Fibroblast of skin of right quadriceps (primary cell): ENCODE data around the gene CXCL8.
"Not testable (repeated sequence)": the region's sequence is repeated elsewhere in the genome, so short reads cannot be mapped to it uniquely, and the experiment has no call there.

Source experiments
- DNase-seq: peaks from one replicate; pipeline ENCODE4 v3.0.0-alpha.2; 2013

CXCL8 gene

GRCh38 chr4:73740353-73740778 lies at the start of gene CXCL8:
Gene CXCL8 (plus strand): TSS chr4:73740569. CDS start chr4:73740659, 90 bp downstream.
- DNase-seq: peak; percentile 82

- not testable (repeated sequence) for DNase-seq
Observed at GRCh38 chr4:73691201-73691600, 49.2 kb upstream of the CXCL8 start.

GRCh38 chr4:73691759-73692158 lies 48.6 kb upstream of the CXCL8 start:
- DNase-seq: no peak

GRCh38 chr4:73692254-73692653 lies 48.1 kb upstream of the CXCL8 start:
- DNase-seq: no peak

GRCh38 chr4:73692701-73693100 lies 47.7 kb upstream of the CXCL8 start:
- no peak for DNase-seq

- peak; percentile 59 for DNase-seq
Observed at GRCh38 chr4:73693811-73694210, 46.6 kb upstream of the CXCL8 start.

GRCh38 chr4:73698217-73698616 lies 42.2 kb upstream of the CXCL8 start:
- no peak for DNase-seq

GRCh38 chr4:73701116-73701515 lies 39.3 kb upstream of the CXCL8 start:
- DNase-seq: no peak

- no peak for DNase-seq
Observed at GRCh38 chr4:73702796-73703287, 37.5 kb upstream of the CXCL8 start.

- no peak for DNase-seq
Observed at GRCh38 chr4:73703320-73703719, 37.0 kb upstream of the CXCL8 start.

- DNase-seq: peak; percentile 99
Observed at GRCh38 chr4:73704314-73705055, 35.9 kb upstream of the CXCL8 start.

GRCh38 chr4:73705056-73705432 lies 35.3 kb upstream of the CXCL8 start:
- DNase-seq: peak; percentile 89

- no peak for DNase-seq
Observed at GRCh38 chr4:73705721-73706120, 34.6 kb upstream of the CXCL8 start.

- DNase-seq: no peak
Observed at GRCh38 chr4:73706811-73707210, 33.6 kb upstream of the CXCL8 start.

- DNase-seq: no peak
Observed at GRCh38 chr4:73707269-73707875, 33.0 kb upstream of the CXCL8 start.

- DNase-seq: peak; percentile 90
Observed at GRCh38 chr4:73707918-73708577, 32.3 kb upstream of the CXCL8 start.

- no peak for DNase-seq
Observed at GRCh38 chr4:73709451-73710033, 30.8 kb upstream of the CXCL8 start.

GRCh38 chr4:73710094-73710493 lies 30.3 kb upstream of the CXCL8 start:
- DNase-seq: no peak

- DNase-seq: no peak
Observed at GRCh38 chr4:73711989-73712388, 28.4 kb upstream of the CXCL8 start.

- no peak for DNase-seq
Observed at GRCh38 chr4:73713650-73714049, 26.7 kb upstream of the CXCL8 start.

GRCh38 chr4:73714647-73715046 lies 25.7 kb upstream of the CXCL8 start:
- DNase-seq: no peak

GRCh38 chr4:73715659-73716058 lies 24.7 kb upstream of the CXCL8 start:
- no peak for DNase-seq
